Stimulated activated CD8-positive, alpha-beta memory T cell treated with anti-CD3 and anti-CD28 coated beads, Interleukin-2, amount 100 ng/mL, for 48 hours (primary cell): ENCODE results near the gene TENM3.

ENCODE experiments used
- DNase-seq, 2 donors: peaks; one replicate each; pipeline ENCODE4 v3.0.0-alpha.2; 2020; ENCODE audit warnings: low read depth in 2 of 2

The TENM3 gene

GRCh38 chr4:182680234-182680653 is 437.0 kb downstream of the TENM3 start:
- DNase-seq, result no peak

- DNase-seq, result no peak
Observed at GRCh38 chr4:182683661-182684060, 440.5 kb downstream of the TENM3 start.

- DNase-seq, result no peak
Observed at GRCh38 chr4:182684796-182685195, 441.6 kb downstream of the TENM3 start.

- DNase-seq, result no peak
Observed at GRCh38 chr4:182688081-182688480, 444.9 kb downstream of the TENM3 start.

- no peak for DNase-seq
Observed at GRCh38 chr4:182694551-182694950, 451.3 kb downstream of the TENM3 start.

GRCh38 chr4:182695009-182695408 is 451.8 kb downstream of the TENM3 start:
- DNase-seq, result no peak

- no peak for DNase-seq
Observed at GRCh38 chr4:182695842-182696241, 452.6 kb downstream of the TENM3 start.

- DNase-seq, result no peak
Observed at GRCh38 chr4:182697094-182697493, 453.9 kb downstream of the TENM3 start.

- no peak for DNase-seq
Observed at GRCh38 chr4:182698212-182698611, 455.0 kb downstream of the TENM3 start.

GRCh38 chr4:182699201-182699600 is 456.0 kb downstream of the TENM3 start:
- DNase-seq, result no peak

- no peak for DNase-seq
Observed at GRCh38 chr4:182699795-182700194, 456.6 kb downstream of the TENM3 start.

- DNase-seq, result no peak
Observed at GRCh38 chr4:182700362-182701160, 457.4 kb downstream of the TENM3 start.

GRCh38 chr4:182704077-182704476 is 460.9 kb downstream of the TENM3 start:
- no peak for DNase-seq

- DNase-seq, result no peak
Observed at GRCh38 chr4:182704948-182705347, 461.7 kb downstream of the TENM3 start.

- no peak for DNase-seq
Observed at GRCh38 chr4:182705389-182705788, 462.2 kb downstream of the TENM3 start.

- no peak for DNase-seq
Observed at GRCh38 chr4:182711211-182711610, 468.0 kb downstream of the TENM3 start.

- no peak for DNase-seq
Observed at GRCh38 chr4:182715548-182715947, 472.3 kb downstream of the TENM3 start.

- DNase-seq, result no peak
Observed at GRCh38 chr4:182716192-182716591, 473.0 kb downstream of the TENM3 start.

- DNase-seq, result no peak
Observed at GRCh38 chr4:182717788-182718583, 474.8 kb downstream of the TENM3 start.

GRCh38 chr4:182724414-182724813 is 481.2 kb downstream of the TENM3 start:
- DNase-seq, result no peak

- DNase-seq, result no peak
Observed at GRCh38 chr4:182729516-182729915, 486.3 kb downstream of the TENM3 start.

- DNase-seq, result no peak
Observed at GRCh38 chr4:182730791-182731190, 487.6 kb downstream of the TENM3 start.

GRCh38 chr4:182736207-182736606 is 493.0 kb downstream of the TENM3 start:
- DNase-seq, result no peak
